ENCODE data around the gene SREBF2. TPM values are rescaled to one million over a fixed set of nuclear protein-coding genes. Genes with fewer than 3 reads are reported as not detected.

The SREBF2 gene
- total RNA-seq, 1 experiment from 2014 or later, result 129 TPM

DNA sequence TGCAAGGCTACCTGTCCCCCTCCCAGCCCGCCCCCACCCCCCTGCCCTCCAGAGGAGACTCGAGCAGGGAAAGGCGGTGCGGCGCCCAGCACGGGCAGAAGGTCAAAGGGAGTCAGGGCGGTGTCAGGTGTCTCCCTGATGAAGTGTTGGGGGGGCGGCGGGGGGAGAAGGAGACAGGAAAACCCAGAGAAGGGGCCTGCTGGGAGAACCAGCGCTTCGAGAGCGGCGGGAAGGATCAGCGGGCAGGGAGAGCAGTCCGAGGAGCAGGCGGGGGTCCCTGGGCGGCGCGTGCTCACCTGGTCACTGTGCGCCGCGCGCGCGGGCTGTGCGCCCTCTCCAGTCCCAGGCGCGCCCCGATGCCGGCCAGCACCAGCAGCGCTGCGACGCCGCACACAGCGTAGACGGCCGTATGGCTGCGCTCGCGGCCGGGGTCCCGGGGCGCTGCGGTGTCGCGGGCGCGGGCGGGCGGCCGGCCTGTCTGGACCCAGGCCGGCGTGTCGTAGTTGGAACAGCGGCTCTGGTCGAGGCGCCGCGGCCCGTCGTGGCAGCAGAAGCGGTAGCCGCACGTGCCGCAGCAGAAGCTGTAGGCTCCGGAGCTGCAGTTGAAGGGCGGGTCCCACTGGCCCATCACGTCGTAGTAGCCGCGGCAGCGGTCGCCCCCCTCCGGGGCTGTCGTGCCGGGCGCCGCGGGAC is 81.1 kb downstream of the SREBF2 start (continued):
- TF ChIP-seq, protein P1, sequence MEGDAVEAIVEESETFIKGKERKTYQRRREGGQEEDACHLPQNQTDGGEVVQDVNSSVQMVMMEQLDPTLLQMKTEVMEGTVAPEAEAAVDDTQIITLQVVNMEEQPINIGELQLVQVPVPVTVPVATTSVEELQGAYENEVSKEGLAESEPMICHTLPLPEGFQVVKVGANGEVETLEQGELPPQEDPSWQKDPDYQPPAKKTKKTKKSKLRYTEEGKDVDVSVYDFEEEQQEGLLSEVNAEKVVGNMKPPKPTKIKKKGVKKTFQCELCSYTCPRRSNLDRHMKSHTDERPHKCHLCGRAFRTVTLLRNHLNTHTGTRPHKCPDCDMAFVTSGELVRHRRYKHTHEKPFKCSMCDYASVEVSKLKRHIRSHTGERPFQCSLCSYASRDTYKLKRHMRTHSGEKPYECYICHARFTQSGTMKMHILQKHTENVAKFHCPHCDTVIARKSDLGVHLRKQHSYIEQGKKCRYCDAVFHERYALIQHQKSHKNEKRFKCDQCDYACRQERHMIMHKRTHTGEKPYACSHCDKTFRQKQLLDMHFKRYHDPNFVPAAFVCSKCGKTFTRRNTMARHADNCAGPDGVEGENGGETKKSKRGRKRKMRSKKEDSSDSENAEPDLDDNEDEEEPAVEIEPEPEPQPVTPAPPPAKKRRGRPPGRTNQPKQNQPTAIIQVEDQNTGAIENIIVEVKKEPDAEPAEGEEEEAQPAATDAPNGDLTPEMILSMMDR (IDR thresholded peaks at IDR 0.05 in 2 of 3, conservative IDR thresholded peaks at IDR 0.05 in 1 of 3; ENCODE audit: borderline replicate concordance in 1 of 3, insufficient read depth in 1 of 3, low read depth in 2 of 3, low read length in 2 of 3), result no peak
- TF ChIP-seq TCF7L2 (IDR thresholded peaks at IDR 0.05; ENCODE audit: borderline replicate concordance, extremely low read depth, insufficient read depth, insufficient read length) (no peak), YY1 (IDR thresholded peaks at IDR 0.05; ENCODE audit: extremely low read depth, insufficient replicate concordance, low read depth, low read length) (no peak), ELF1 (IDR thresholded peaks at IDR 0.05; ENCODE audit: borderline replicate concordance, low read depth) (no peak)

DNA sequence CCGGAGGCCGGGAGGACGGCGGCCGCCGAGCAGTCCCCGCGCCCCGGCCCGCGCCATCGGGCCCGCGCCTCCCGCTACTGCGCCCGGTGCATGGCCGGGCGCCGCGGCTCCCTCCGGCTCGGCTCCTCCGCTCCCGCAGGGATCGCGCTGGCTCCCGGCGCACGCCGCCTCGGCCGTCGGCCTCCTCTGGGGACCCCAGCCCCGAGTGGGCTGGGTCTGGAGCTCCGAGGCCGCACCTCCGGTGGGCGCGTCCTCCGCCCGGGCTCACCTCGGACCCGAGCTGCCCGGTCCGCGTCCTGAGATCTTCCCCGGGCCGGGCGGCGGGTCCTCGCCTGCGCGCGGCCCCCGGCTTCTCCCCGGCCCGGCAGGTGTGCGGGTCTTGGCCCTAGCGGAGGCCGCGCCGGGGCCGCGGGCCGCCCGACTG is 81.7 kb downstream of the SREBF2 start:
- Histone ChIP-seq H3K4me3 (replicated peaks in 1 of 2; ENCODE audit: low read depth in 1 of 2, low read length in 2 of 2) (peak overlapping the region; percentile 37 to 61), H3K4me2 (ENCODE audit: low read length) (peak overlapping the region; percentile 74), H3K9me2 (ENCODE audit: insufficient read depth) (no peaks in the 10 kb centered on the region), H3K27me3 (ENCODE audit: insufficient read depth, low read length) (no peaks in the 10 kb centered on the region), H3K36me3 (ENCODE audit: control insufficient read depth in 1 of 2, insufficient read depth in 2 of 2, low read length in 2 of 2) (no peaks in the 10 kb centered on the region), H2AFZ (ENCODE audit: low read depth, low read length, poor library complexity, severe bottlenecking) (no peak overlapping the region), H3K9ac (ENCODE audit: low read length) (peak overlapping the region; percentile 69), H3K79me2 (ENCODE audit: insufficient read depth, low read length) (no peaks in the 10 kb centered on the region), H3K27ac (ENCODE audit: low read depth, low read length) (peak overlapping the region; percentile 41; the same call in 1 of the 2 replicates), H4K20me1 (ENCODE audit: insufficient read depth) (no peaks in the 10 kb centered on the region), H3K9me3 (ENCODE audit: control insufficient read depth in 1 of 2, insufficient read depth in 1 of 2, low read depth in 1 of 2, low read length in 2 of 2) (no peaks in the 10 kb centered on the region), H3K4me1 (ENCODE audit: control insufficient read depth in 1 of 2, insufficient read depth in 2 of 2, low read length in 2 of 2) (peaks cover 12 to 44% of the 10 kb centered on the region in 2 experiments)
- intact Hi-C loops (cut with micrococcal nuclease), result no loop called here
- no TSS peak for BruUV-seq (replicated peaks)
- CTCF ChIA-PET, result no interaction called here
- DNase-seq (ENCODE audit: low read depth, low spot score) (no peak), ATAC-seq (peak; percentile 64)
- RAD21 ChIA-PET (ENCODE audit: low non-redundant PET in 1 of 2, low total read pairs in 2 of 2, uncharacterized antibody in 2 of 2, unreplicated experiment in 2 of 2), result no interaction called here
- TF ChIP-seq, protein P2, sequence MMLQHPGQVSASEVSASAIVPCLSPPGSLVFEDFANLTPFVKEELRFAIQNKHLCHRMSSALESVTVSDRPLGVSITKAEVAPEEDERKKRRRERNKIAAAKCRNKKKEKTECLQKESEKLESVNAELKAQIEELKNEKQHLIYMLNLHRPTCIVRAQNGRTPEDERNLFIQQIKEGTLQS (IDR thresholded peaks at IDR 0.05), result no peak
- TF ChIP-seq POLR2A (IDR thresholded peaks at IDR 0.05; ENCODE audit: borderline replicate concordance, extremely low read depth, insufficient read depth, insufficient read length) (peak; percentile 34), ZFX (IDR thresholded peaks at IDR 0.05) (peak; percentile 82; the same call in 1 of the 2 replicates), JUND (IDR thresholded peaks at IDR 0.05) (no peak)
- POLR2A ChIA-PET, result no interaction called here
